LNCAP (cell line): ENCODE measurements around the gene HOXA3.

Experiments
- CTCF ChIP-seq: fragments of 450-650 bp; IDR thresholded peaks from 2 replicates; pipeline ENCODE4 v1.5.1; 2017; ENCODE audit warnings: mild to moderate bottlenecking

Gene HOXA3

GRCh38 chr7:27145165-27145913, 7.0 kb downstream of the HOXA3 start:
- TF ChIP-seq CTCF = no peak

- TF ChIP-seq CTCF = no peak
These were observed 7.6 kb downstream of the HOXA3 start for GRCh38 chr7:27144781-27145164.

- no peak for TF ChIP-seq CTCF
These were observed 8.2 kb downstream of the HOXA3 start for GRCh38 chr7:27143950-27144780.

- TF ChIP-seq CTCF = no peak
These were observed 9.1 kb downstream of the HOXA3 start, which contains the start of gene HOXA5 for GRCh38 chr7:27143023-27143949. Gene HOXA5, minus strand, starts transcription at chr7:27143681. Its CDS starts 74 bp downstream, at chr7:27143607.

GRCh38 chr7:27142580-27143022, 9.8 kb downstream of the HOXA3 start:
- no peak for TF ChIP-seq CTCF

- no peak for TF ChIP-seq CTCF
These were observed 10.3 kb downstream of the HOXA3 start for GRCh38 chr7:27141923-27142579.
